ENCODE data around the gene ROBO2.

The ROBO2 gene

GRCh38 chr3:77456906-77457305 is 417.0 kb downstream of the ROBO2 start:
- FAIRE-seq: no peak
- DNase-seq (ENCODE audit: extremely low spot score, insufficient read length, low read depth): no peak

- FAIRE-seq: no peak
- DNase-seq (ENCODE audit: extremely low spot score, insufficient read length, low read depth): no peak
Measured at GRCh38 chr3:77459926-77460325, 420.0 kb downstream of the ROBO2 start.

GRCh38 chr3:77460326-77460725 is 420.4 kb downstream of the ROBO2 start:
- FAIRE-seq: no peak

GRCh38 chr3:77462951-77463350 is 423.1 kb downstream of the ROBO2 start:
- no peak for DNase-seq (ENCODE audit: extremely low spot score, insufficient read length, low read depth)
- no peak for FAIRE-seq

More at GRCh38 chr3:77460326-77460725, 420.4 kb downstream of the ROBO2 start:
- no peak for DNase-seq (ENCODE audit: extremely low spot score, insufficient read length, low read depth)

GRCh38 chr3:77464111-77464688 is 424.3 kb downstream of the ROBO2 start:
- no peak for DNase-seq (ENCODE audit: extremely low spot score, insufficient read length, low read depth)
- FAIRE-seq: no peak

GRCh38 chr3:77466562-77467115 is 426.7 kb downstream of the ROBO2 start:
- DNase-seq (ENCODE audit: extremely low spot score, insufficient read length, low read depth): no peak
- no peak for FAIRE-seq

GRCh38 chr3:77467702-77468625 is 428.1 kb downstream of the ROBO2 start:
- FAIRE-seq (no peak), DNase-seq (ENCODE audit: extremely low spot score, insufficient read length, low read depth) (no peak)

- no peak for FAIRE-seq
- DNase-seq (ENCODE audit: extremely low spot score, insufficient read length, low read depth): no peak
Measured at GRCh38 chr3:77468626-77469020, 428.7 kb downstream of the ROBO2 start.

GRCh38 chr3:77475507-77475906 is 435.6 kb downstream of the ROBO2 start:
- FAIRE-seq: no peak

GRCh38 chr3:77479021-77479420 is 439.1 kb downstream of the ROBO2 start:
- DNase-seq (ENCODE audit: extremely low spot score, insufficient read length, low read depth) (no peak), FAIRE-seq (no peak)

More at GRCh38 chr3:77475507-77475906, 435.6 kb downstream of the ROBO2 start:
- DNase-seq (ENCODE audit: extremely low spot score, insufficient read length, low read depth): no peak

GRCh38 chr3:77489216-77489615 is 449.3 kb downstream of the ROBO2 start:
- FAIRE-seq (no peak), DNase-seq (ENCODE audit: extremely low spot score, insufficient read length, low read depth) (no peak)

- DNase-seq (ENCODE audit: extremely low spot score, insufficient read length, low read depth) (no peak), FAIRE-seq (no peak)
Measured at GRCh38 chr3:77491961-77492360, 452.1 kb downstream of the ROBO2 start.

- no peak for DNase-seq (ENCODE audit: extremely low spot score, insufficient read length, low read depth)
- no peak for FAIRE-seq
Measured at GRCh38 chr3:77500721-77501120, 460.8 kb downstream of the ROBO2 start.

GRCh38 chr3:77506384-77506783 is 466.5 kb downstream of the ROBO2 start:
- DNase-seq (ENCODE audit: extremely low spot score, insufficient read length, low read depth) (no peak), FAIRE-seq (no peak)

GRCh38 chr3:77513542-77513941 is 473.6 kb downstream of the ROBO2 start:
- no peak for DNase-seq (ENCODE audit: extremely low spot score, insufficient read length, low read depth)
- no peak for FAIRE-seq

- no peak for FAIRE-seq
Measured at GRCh38 chr3:77514766-77515165, 474.9 kb downstream of the ROBO2 start.

GRCh38 chr3:77524463-77524862 is 484.6 kb downstream of the ROBO2 start:
- DNase-seq (ENCODE audit: extremely low spot score, insufficient read length, low read depth) (no peak), FAIRE-seq (no peak)

More at GRCh38 chr3:77514766-77515165, 474.9 kb downstream of the ROBO2 start:
- DNase-seq (ENCODE audit: extremely low spot score, insufficient read length, low read depth): no peak

- FAIRE-seq (no peak), DNase-seq (ENCODE audit: extremely low spot score, insufficient read length, low read depth) (no peak)
Measured at GRCh38 chr3:77524946-77525682, 485.2 kb downstream of the ROBO2 start.

- no peak for DNase-seq (ENCODE audit: extremely low spot score, insufficient read length, low read depth)
- no peak for FAIRE-seq
Measured at GRCh38 chr3:77526573-77527113, 486.7 kb downstream of the ROBO2 start.

GRCh38 chr3:77529522-77529921 is 489.6 kb downstream of the ROBO2 start:
- no peak for FAIRE-seq
- DNase-seq (ENCODE audit: extremely low spot score, insufficient read length, low read depth): no peak
